Erythroblast (primary cell): ENCODE data around the gene GOLGA8T.
"Not testable (repeated sequence)": the region's sequence is repeated elsewhere in the genome, so short reads cannot be mapped to it uniquely, and the experiment has no call there.

Experiments
- GATA1 ChIP-seq: IDR thresholded peaks from 2 replicates; pipeline ENCODE4 v1.6.1; 2011; ENCODE audit warnings: low read depth, mild to moderate bottlenecking, control low read depth, low read length, moderate library complexity
- POLR2A ChIP-seq: IDR thresholded peaks from 2 replicates; pipeline ENCODE4 v1.6.1; 2011; ENCODE audit warnings: mild to moderate bottlenecking, low read length

DNA sequence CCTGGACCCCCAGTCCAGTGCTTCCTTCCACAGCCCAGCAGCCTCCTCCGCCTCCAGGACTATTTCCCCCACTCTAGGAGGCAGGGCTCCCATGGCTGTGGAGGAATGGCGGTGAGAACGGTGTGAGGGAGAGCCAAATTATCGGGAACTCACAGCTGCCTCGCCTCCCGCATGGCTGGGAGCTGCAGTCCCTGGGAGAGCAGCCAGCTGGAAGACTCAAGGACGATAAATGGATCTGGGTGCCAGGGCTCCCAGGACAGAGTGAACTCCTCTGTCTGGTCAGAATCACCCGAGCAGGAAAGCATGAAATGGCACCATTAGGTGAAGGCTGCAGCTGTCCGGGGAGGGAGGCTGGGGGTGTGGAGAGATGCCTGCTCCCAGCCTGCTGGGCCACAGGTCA, 32.6 kb downstream of the GOLGA8T start:
- not testable (repeated sequence) for TF ChIP-seq POLR2A, GATA1
